ENCODE measurements around the gene RTN4RL1. TPM values are rescaled to one million over a fixed set of nuclear protein-coding genes. Genes with fewer than 3 reads are reported as not detected.

The RTN4RL1 gene
- total RNA-seq, 1 donor, result not detected

DNA sequence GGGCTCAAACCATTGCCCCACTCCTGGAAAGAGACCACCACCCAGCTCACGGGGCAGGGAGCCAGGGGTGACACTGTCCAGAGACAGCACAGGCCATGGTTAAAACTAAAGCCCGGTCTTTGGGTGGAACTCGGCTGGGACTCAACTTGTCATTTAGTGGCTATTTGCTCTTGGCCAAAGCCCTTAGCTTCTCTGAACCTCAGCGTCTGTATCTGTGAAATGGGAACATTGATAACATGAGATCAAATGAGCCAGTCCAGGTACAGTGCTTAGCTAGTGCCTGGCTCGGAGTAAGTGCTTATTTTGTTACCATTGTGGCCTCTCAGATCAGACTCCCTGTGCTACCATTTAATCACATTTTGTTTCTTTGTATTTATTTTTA is 48.5 kb downstream of the RTN4RL1 start:
- Histone ChIP-seq H3K9me3 (ENCODE audit: low read depth, low read length) (no peaks in the 10 kb centered on the region), H3K27me3 (ENCODE audit: insufficient read depth, low read length) (peaks cover 16% of the 10 kb centered on the region), H3K4me3 (ENCODE audit: low read length) (no peak overlapping the region), H3K4me1 (ENCODE audit: insufficient read depth, low read length) (no peaks in the 10 kb centered on the region)

DNA sequence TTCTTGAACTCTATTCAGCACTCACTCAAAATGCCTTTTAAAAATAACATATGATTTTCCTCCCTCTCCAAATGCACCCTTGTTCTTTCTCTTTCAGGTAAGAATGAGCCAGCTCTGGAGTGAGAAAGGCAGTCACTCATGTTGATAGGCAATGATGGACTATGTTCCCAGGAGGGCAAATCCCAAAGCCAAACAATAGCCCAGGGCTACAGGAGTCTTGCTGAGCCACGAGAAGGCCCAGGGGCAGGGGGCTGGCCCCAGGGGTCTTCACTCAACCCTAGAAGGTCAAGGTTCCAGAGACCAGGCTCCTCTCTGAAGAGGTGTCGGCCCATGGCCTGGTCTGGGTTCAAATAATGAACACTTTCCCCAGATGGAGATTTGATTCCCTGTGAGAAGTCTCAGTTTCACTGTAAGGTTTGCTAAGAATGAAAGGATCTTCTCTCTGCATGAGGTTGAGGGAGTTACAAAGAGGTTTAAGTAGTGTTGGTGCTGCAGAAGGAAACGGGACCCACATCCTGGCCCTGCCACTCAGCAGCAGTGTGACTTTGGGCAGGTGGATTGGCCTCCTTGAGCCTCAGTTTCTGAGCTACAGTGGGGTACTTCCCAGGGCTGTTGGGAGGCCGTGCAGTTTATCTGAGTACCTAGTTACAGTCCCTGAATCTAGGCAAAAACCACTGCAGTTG is 49.0 kb downstream of the RTN4RL1 start:
- Histone ChIP-seq H3K27me3 (ENCODE audit: insufficient read depth, low read length) (peaks cover 16% of the 10 kb centered on the region), H3K4me1 (ENCODE audit: insufficient read depth, low read length) (no peaks in the 10 kb centered on the region), H3K9me3 (ENCODE audit: low read depth, low read length) (no peaks in the 10 kb centered on the region), H3K4me3 (ENCODE audit: low read length) (no peak overlapping the region)

DNA sequence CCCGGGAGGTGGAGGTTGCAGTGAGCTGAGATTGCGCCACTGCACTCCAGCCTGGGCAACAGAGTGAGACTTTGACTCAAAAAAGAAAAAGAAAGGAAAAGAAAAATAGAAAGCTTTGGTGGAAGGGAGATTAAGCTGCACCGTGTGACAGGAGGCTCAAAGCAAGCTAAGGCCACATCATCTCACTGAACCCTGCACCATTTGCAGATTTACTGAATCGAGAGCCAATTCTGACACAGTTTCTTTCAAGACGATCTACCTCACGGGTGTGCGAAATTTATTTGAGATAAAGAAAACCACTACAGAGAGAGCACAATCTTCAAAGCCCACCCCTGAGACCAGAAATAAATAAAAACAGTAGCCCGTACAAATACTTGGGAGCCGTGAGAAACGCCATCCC is 49.6 kb downstream of the RTN4RL1 start:
- no peaks in the 10 kb centered on the region for H3K4me1 ChIP-seq (ENCODE audit: insufficient read depth, low read length)
- no peak overlapping the region for H3K4me3 ChIP-seq (ENCODE audit: low read length)
- peaks cover 16% of the 10 kb centered on the region for H3K27me3 ChIP-seq (ENCODE audit: insufficient read depth, low read length)
- H3K9me3 ChIP-seq (ENCODE audit: low read depth, low read length), result no peaks in the 10 kb centered on the region

DNA sequence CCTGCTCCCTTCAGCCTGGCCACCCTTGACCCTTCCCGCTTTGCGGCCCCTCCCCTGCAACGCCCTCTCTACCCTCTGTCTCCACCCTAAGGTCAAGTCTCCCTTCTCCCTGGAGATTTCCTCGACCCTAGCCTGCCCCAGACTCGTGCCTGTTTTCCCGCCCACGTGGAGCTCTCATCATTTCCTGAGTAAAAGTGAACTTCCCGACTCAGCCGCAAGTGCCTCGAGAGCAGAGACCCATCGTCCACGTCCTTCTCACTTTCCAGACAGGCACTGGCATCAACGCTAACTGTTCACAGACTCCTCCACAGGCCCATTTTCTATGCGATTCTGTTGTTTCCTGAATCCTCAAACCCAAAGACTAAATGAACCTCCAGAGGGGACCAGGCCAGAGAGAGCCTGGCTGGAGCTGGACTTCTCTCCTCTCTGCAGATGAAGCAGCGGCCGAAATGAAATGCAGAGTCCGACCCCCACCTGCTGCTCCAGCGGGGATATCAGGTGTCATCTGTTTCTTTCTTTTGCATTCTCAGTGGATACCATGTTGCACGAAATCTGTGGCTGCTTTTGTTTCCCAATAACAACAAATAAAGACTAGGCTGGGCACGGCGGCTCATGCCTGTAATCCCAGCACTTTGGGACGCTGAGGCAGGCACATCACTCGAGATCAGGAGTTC is 52.5 kb downstream of the RTN4RL1 start:
- H3K4me1 ChIP-seq (ENCODE audit: insufficient read depth, low read length), result no peaks in the 10 kb centered on the region
- H3K4me3 ChIP-seq (ENCODE audit: low read length), result no peak overlapping the region
- peaks cover 14% of the 10 kb centered on the region for H3K27me3 ChIP-seq (ENCODE audit: insufficient read depth, low read length)
- H3K9me3 ChIP-seq (ENCODE audit: low read depth, low read length), result no peaks in the 10 kb centered on the region

DNA sequence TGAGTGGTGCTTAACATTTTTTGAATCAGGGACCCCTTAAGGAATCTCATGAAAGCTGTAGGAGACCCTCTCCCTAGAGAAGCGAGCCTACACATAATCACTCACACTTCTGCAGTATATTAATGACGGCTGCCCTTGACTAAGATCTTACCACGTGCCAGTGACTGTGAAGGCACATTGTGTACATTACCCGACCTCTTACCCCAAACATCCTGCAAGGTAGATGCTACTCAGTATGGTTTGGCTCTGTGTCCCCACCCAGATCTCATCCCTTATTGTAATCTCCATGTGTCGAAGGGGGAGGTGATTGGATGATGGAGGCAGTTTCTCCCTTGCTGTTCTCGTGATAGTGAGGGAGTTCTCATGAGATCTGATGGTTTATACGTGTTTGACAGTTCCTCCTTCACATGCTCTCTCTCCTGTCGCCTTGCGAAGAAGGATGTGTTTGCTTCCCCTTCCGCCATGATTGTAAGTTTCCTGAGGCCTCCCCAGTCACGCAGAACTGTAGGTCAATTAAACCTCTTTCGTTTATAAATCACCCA is 54.2 kb downstream of the RTN4RL1 start:
- Histone ChIP-seq H3K4me3 (ENCODE audit: low read length) (no peak overlapping the region), H3K27me3 (ENCODE audit: insufficient read depth, low read length) (peaks cover 1% of the 10 kb centered on the region)

DNA sequence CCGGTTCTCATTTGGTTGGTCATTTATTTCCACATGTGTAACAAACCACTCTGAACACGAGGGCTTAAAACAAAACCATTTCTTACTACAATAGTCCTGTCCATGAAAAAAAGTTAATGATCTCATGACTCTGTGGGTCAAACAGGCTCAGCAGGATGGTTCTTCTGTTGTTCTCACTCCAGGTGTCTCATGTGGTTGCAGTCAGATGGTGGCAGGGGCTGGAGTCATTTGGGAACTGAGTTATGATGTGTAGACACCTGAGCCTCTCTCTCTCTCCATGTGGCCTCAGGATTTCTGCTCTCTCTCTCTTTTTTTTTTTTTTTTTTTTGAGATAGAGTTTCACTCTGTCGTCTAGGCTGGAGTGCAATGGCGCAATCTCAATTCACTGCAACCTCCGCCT is 55.4 kb downstream of the RTN4RL1 start:
- Histone ChIP-seq H3K4me1 (ENCODE audit: insufficient read depth, low read length) (no peaks in the 10 kb centered on the region), H3K4me3 (ENCODE audit: low read length) (no peak overlapping the region), H3K27me3 (ENCODE audit: insufficient read depth, low read length) (no peaks in the 10 kb centered on the region), H3K9me3 (ENCODE audit: low read depth, low read length) (no peaks in the 10 kb centered on the region)

More for the DNA sequence above, 54.2 kb downstream of the RTN4RL1 start:
- no peaks in the 10 kb centered on the region for H3K4me1 ChIP-seq (ENCODE audit: insufficient read depth, low read length)
- no peaks in the 10 kb centered on the region for H3K9me3 ChIP-seq (ENCODE audit: low read depth, low read length)

DNA sequence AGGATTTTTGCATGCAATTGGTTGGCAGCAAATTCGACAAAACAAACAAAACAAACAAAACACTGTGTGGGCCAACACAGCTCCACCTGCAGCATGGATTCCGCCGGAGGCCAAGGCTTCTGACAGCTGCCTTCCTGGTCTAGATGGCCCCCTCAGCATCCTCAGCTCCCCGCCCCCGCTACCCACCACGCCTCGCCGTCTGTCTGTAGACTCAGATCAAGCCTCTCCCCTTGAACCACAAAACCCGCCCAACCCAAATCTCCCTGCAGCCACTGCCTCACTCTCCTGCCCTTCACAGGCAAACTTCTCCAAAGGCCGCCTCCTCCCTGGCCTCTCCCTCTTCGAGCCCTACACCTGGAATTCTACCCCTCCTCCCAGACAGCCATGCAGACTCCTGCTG is 57.9 kb downstream of the RTN4RL1 start:
- Histone ChIP-seq H3K9me3 (ENCODE audit: low read depth, low read length) (no peaks in the 10 kb centered on the region), H3K27me3 (ENCODE audit: insufficient read depth, low read length) (no peaks in the 10 kb centered on the region), H3K4me3 (ENCODE audit: low read length) (no peak overlapping the region), H3K4me1 (ENCODE audit: insufficient read depth, low read length) (no peaks in the 10 kb centered on the region)

DNA sequence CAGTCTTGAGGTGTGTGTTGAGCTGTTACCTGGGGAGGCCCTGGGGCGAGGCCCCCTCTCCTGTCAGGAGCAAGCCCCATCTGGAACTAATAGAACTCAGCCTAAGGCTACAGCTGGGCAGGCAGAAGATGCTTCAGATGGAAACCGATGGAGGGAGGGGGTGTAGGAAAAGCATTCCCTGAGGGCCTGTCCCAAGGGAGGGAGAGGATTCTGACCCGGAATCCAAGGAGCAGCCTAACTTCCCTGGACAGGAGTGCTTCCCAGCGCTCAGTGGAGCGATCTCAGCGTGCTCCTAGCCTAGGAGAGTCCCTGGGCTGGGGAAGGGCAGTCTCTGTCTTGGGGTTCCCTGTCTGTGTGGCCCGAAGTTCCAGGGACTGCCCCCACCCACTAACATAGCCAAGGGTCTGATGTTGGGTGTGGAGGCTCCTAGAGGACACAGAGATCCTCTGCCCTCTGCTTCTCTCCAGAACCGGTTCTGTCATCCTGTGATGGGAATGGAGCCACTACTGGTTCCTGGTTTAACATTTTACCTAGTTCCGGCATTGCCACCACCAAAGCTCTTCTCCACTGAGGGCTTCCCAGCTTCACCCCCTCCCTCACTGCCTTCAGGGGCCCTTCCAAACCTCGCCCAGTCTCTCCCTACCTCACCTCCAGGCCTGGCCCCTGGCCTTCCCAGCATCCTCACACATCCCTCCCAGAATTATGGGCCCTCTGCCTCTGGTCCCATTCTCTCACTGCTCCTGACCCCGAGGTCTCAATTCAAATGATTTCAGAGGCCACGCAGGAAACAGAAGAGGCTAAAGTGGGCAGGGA is 58.7 kb downstream of the RTN4RL1 start:
- Histone ChIP-seq H3K9me3 (ENCODE audit: low read depth, low read length) (no peaks in the 10 kb centered on the region), H3K4me1 (ENCODE audit: insufficient read depth, low read length) (no peaks in the 10 kb centered on the region), H3K4me3 (ENCODE audit: low read length) (no peak overlapping the region), H3K27me3 (ENCODE audit: insufficient read depth, low read length) (no peaks in the 10 kb centered on the region)

DNA sequence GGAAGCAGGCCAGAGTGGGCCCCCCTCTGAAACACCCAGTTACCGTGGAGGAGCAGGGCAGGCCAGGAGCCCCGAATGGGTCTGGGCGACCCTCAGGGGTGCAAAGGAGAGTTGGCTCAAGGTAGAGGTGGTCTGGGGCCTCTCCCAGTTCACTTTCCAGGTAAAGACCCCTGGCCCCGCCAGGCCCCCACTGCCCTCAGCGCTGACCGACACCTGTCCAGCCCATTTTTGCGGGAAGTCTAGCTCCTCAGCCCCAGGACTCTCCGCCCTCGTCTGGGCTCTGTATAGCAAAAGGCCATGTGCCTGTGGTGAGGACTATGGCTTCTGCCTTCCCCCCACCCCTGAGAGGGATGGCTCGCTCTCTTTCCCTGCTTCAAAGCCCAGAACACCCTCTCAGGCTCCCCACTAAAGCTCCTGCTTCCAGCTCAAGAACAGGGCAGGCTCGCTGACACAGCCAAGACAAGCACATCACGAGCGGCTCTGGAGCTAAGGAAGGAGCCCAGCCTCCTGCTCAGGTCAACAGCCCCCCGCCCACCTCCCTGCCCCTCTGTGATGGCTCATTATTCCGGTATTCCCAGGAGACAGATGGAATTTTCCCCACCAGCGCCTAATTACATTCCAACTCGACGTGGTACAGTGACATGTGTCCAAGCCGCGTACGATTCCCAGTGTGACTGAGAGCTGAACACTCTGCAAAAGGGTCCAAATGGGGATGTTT is 59.4 kb downstream of the RTN4RL1 start:
- Histone ChIP-seq H3K4me3 (ENCODE audit: low read length) (no peak overlapping the region), H3K27me3 (ENCODE audit: insufficient read depth, low read length) (no peaks in the 10 kb centered on the region), H3K4me1 (ENCODE audit: insufficient read depth, low read length) (no peaks in the 10 kb centered on the region), H3K9me3 (ENCODE audit: low read depth, low read length) (no peaks in the 10 kb centered on the region)

DNA sequence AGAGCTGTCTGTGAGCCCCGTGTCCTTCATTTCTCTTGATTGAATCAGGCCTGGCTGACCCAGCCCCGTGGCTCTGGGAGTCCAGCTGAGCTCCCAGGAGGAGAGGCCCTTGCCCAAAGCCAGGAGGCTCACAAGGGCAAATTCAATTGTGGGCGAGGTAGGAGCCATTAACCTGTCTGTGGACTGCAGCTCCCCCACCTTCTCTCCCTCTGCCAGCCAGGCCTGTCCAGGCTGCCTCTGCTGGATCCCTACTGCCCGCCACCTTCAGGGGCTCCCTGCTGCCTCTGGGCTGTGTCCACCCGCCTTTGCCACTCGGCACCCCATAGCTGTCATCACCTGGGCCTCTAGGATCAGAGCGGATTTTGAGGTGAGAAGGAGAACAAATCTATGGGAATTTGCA is 61.9 kb downstream of the RTN4RL1 start:
- Histone ChIP-seq H3K27me3 (ENCODE audit: insufficient read depth, low read length) (no peaks in the 10 kb centered on the region), H3K4me3 (ENCODE audit: low read length) (no peak overlapping the region), H3K9me3 (ENCODE audit: low read depth, low read length) (no peaks in the 10 kb centered on the region), H3K4me1 (ENCODE audit: insufficient read depth, low read length) (no peaks in the 10 kb centered on the region)

DNA sequence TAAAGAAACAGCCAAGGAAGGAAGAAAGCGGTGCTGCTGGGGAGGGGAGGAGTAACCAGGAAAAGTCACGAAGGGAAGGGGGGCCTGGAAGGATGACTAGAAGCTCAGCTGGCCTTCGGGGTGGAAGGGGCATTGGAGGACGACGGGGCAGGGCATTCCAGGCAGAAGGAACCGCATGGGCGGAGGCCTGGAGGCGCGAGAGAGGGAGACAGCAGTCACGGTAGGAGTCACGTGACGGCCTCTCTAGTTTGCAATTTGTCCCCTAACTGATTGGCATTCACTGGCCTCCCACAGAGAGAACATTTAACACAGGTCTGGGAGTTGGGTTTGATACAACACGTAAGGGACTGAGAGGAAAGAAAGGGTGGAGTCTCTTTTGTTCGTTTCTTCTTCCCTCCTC is 63.9 kb downstream of the RTN4RL1 start:
- H3K27me3 ChIP-seq (ENCODE audit: insufficient read depth, low read length), result no peaks in the 10 kb centered on the region
- H3K9me3 ChIP-seq (ENCODE audit: low read depth, low read length), result no peaks in the 10 kb centered on the region
- H3K4me1 ChIP-seq (ENCODE audit: insufficient read depth, low read length), result no peaks in the 10 kb centered on the region
- H3K4me3 ChIP-seq (ENCODE audit: low read length), result no peak overlapping the region

DNA sequence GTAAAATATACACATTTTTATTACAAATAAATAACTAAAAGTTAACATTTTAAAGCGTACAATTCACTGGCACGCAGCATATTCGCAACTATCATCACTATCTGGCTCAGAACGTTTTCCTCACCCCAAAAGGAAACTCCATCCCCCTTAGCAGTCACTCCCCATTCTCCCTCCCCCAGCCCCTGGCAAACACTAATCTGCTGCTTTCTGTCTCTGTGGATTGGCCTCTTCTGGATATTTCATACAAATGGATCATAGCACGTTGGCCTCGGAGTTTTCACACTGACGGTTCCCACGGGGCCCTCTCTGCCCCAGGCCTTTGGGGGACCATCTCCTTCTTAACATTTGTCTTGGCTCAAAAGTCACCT is 64.6 kb downstream of the RTN4RL1 start:
- Histone ChIP-seq H3K4me3 (ENCODE audit: low read length) (no peak overlapping the region), H3K9me3 (ENCODE audit: low read depth, low read length) (no peaks in the 10 kb centered on the region), H3K4me1 (ENCODE audit: insufficient read depth, low read length) (no peaks in the 10 kb centered on the region), H3K27me3 (ENCODE audit: insufficient read depth, low read length) (no peaks in the 10 kb centered on the region)

DNA sequence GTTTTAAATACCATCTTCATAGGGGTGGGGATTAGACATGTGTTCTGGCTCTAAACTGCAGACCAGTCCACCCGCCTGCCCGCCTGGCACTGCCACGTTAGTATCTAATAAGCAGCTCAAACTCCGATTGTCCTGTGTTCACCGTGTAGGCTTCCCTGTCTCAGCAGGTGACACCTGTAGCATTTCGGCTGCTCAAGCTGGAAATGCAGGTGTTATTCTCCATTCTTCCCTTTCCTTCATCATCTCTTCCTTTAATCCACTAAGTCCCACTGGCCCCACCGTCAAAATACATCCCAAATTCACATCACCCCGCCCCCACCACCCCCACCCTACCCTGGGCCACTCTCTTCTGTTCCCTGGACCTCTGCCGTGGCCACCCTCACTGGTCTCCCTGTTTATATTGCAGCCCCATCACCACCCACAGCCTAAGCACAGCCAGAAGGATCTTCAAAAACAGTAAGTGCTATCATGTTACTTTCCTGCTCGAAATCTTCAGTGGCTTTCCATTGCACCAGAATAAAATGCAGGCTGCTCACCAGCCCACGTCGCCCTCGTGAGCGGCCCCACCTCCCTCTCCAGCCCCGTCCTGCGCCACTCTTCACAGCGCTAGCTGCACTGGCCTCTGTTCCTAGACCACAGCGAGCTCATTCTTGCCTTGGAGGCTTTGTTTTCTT is 65.1 kb downstream of the RTN4RL1 start:
- Histone ChIP-seq H3K4me3 (ENCODE audit: low read length) (no peak overlapping the region), H3K9me3 (ENCODE audit: low read depth, low read length) (no peaks in the 10 kb centered on the region), H3K4me1 (ENCODE audit: insufficient read depth, low read length) (no peaks in the 10 kb centered on the region), H3K27me3 (ENCODE audit: insufficient read depth, low read length) (no peaks in the 10 kb centered on the region)

DNA sequence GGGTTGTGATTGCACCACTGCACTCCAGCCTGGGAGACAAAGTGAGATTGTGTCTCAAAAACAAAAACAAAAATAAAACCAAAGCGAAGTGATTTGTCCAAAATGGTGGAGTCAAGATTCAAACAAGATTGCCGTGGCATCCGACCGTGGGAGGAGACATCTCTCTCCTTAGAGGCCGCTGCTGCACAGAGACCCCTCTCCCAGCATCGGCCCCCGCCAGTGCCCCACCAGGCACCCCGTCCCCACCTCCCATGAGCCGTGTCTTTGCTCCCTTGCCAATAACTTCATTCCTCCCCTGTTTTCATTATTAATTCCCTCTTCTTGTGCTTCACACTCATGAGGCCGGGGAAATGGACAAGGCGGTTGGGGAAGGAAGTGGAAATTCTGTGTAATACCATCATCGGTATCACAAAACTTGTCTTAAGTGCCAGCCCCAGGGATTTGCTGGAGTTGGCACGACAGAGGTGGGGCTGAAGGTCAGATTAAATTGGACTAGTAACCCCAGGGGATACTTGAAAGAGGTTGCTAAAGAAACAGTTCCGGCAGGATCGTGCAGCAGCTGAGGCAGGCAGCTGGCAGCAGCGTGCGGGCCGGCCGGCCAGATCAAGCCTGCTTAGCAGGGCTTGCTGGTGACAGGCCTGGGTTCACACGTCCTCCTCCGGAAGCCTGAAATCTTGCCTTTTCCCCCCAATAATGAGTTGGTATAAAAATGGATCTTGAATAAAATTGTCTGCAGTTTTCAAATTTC is 66.8 kb downstream of the RTN4RL1 start:
- H3K4me3 ChIP-seq (ENCODE audit: low read length), result no peak overlapping the region
- H3K9me3 ChIP-seq (ENCODE audit: low read depth, low read length), result no peaks in the 10 kb centered on the region
- H3K27me3 ChIP-seq (ENCODE audit: insufficient read depth, low read length), result no peaks in the 10 kb centered on the region
- H3K4me1 ChIP-seq (ENCODE audit: insufficient read depth, low read length), result no peaks in the 10 kb centered on the region

Measured in mononuclear cell (primary cell).